Activated CD4-positive, alpha-beta T cell treated with anti-CD3 and anti-CD28 coated beads, Interleukin-2, Interleukin-4, amounts not matched to agents 100 ng/mL and 50 ng/mL, durations not matched to agents 16 hours and 8 hours (primary cell): ENCODE data around the gene DICER1.
"Not testable (repeated sequence)": the region's sequence is repeated elsewhere in the genome, so short reads cannot be mapped to it uniquely, and the experiment has no call there.

Experiments used
- DNase-seq: peaks from one replicate; pipeline ENCODE4 v3.0.0-alpha.2; 2020; ENCODE audit warnings: low spot score

DICER1 gene

GRCh38 chr14:95150910-95151309 is 6.4 kb downstream of the DICER1 start:
- DNase-seq = no peak

GRCh38 chr14:95149441-95149840 is 7.9 kb downstream of the DICER1 start:
- DNase-seq = no peak

GRCh38 chr14:95147597-95147996 is 9.7 kb downstream of the DICER1 start:
- no peak for DNase-seq

- DNase-seq = no peak
Observed at GRCh38 chr14:95146079-95146771, 11.1 kb downstream of the DICER1 start.

- no peak for DNase-seq
Observed at GRCh38 chr14:95144849-95145248, 12.5 kb downstream of the DICER1 start.

- no peak for DNase-seq
Observed at GRCh38 chr14:95143808-95144620, 13.3 kb downstream of the DICER1 start.

- DNase-seq = no peak
Observed at GRCh38 chr14:95142208-95142607, 15.1 kb downstream of the DICER1 start.

- no peak for DNase-seq
Observed at GRCh38 chr14:95141684-95142083, 15.6 kb downstream of the DICER1 start.

GRCh38 chr14:95140060-95140858 is 17.1 kb downstream of the DICER1 start:
- no peak for DNase-seq

- DNase-seq = no peak
Observed at GRCh38 chr14:95138876-95139275, 18.5 kb downstream of the DICER1 start.

- not testable (repeated sequence) for DNase-seq
Observed at GRCh38 chr14:95138455-95138854, 18.9 kb downstream of the DICER1 start.

GRCh38 chr14:95137804-95138167 is 19.5 kb downstream of the DICER1 start:
- no peak for DNase-seq

GRCh38 chr14:95137164-95137803 is 20.0 kb downstream of the DICER1 start:
- no peak for DNase-seq

- DNase-seq = no peak
Observed at GRCh38 chr14:95136631-95137030, 20.7 kb downstream of the DICER1 start.

- DNase-seq = no peak
Observed at GRCh38 chr14:95134304-95134933, 22.9 kb downstream of the DICER1 start.

GRCh38 chr14:95133282-95133681 is 24.0 kb downstream of the DICER1 start:
- DNase-seq = no peak

GRCh38 chr14:95132760-95133159 is 24.6 kb downstream of the DICER1 start:
- no peak for DNase-seq

- DNase-seq = no peak
Observed at GRCh38 chr14:95130549-95130948, 26.8 kb downstream of the DICER1 start.

- no peak for DNase-seq
Observed at GRCh38 chr14:95128140-95128539, 29.2 kb downstream of the DICER1 start.

GRCh38 chr14:95127531-95127911 is 29.8 kb downstream of the DICER1 start:
- no peak for DNase-seq

- DNase-seq = no peak
Observed at GRCh38 chr14:95126906-95127530, 30.3 kb downstream of the DICER1 start.
